RWPE1 (cell line): ENCODE data around the gene CNTNAP2.

Experiments
- CTCF ChIA-PET: fragments of 350-600 bp; sonication (Branson Sonifier 250); formaldehyde crosslinking; extraction: SDS; loops from one replicate; lab custom pipeline; 2021; lab: Yijun Ruan, JAX
- POLR2A ChIA-PET: fragments of 400-600 bp; formaldehyde crosslinking; extraction: SDS; loops from one replicate; lab custom pipeline; 2020; ENCODE audit warnings: antibody characterized with exemption; ENCODE audit not compliant: low non-redundant PET; lab: Yijun Ruan, JAX
- DNase-seq: peaks from one replicate; pipeline ENCODE4 v3.0.0; 2012; ENCODE audit warnings: low spot score
- H3K27ac ChIP-seq: fragments of 450-650 bp; 2 replicates; pipeline ENCODE4 v1.5.1; 2017
- CTCF ChIP-seq: fragments of 450-650 bp; conservative IDR thresholded peaks from 2 replicates; pipeline ENCODE4 v1.5.1; 2017; ENCODE audit warnings: low read depth, mild to moderate bottlenecking

Gene CNTNAP2

DNA sequence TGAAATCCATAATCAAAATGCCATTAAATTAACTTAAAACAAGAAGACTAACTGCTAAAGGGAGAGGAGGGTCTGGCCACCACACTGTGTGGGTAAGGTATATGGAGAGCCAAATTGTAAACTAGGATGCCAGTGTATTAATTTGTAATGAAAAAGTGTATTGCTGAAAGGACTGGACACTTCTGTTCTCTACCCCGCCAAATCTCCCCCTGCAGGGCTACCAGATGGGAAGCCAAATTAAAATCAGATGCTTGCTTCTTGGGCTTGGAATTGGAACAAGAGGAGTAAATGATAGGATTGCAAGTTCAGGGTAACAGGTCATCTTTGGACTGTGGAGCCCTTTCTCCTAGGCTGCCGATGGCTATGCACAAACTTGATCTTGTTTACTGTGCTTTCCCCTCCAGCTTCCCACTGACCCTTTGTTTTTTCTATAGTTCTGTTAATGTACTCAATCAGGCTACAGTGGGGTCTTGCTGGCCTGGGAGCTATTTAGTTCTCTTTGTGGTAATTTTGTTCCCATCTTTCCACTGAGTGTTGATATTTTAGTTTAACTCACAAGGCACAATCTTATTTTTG is 1541.9 kb downstream of the CNTNAP2 start:
- ChIA-PET CTCF (no interaction called here), POLR2A (no interaction called here)
- TF ChIP-seq CTCF: no peak
- no peak for DNase-seq
- H3K27ac ChIP-seq: no peak overlapping the region

DNA sequence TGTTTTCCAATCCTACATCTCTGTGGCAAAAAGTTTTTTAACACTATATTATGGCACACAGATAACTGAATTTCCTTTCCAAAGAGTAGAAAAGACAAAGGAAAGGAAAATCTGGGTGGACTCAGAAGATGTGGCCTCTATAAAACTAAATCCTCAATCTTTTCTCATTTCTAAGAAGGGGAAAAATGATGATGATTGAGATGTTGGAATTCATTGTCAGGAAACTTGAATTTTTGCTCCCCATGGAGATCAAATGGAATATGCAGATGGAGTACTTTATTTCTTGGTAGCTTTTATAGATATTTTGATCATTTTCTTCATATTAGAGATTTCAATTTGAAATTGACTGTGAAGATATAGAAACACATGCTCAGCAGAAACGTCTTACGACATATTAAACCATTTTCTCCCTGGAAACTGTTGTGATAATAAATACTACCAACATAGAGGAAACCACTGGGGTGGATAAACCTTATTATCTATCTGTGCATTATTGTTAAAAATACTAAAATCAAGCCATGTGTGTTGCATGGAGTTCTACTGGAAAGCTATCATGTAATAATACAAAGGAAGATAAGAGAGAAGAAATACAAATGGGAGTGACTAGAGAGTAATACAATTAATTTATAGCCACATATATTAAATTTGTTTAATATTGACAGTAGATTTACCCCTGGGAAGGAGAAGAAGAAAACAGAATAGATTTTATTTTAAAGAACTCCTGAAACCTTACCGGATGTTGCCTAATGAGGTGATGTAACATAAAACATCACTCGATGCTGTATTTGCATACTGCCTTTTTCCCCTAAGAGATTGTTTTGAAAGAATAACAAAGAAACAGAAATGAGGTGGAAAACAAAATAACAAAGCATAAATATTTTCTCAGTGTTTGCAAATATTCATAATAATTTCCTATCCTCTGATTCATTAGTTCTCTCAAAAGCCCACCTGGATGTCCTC is 1542.7 kb downstream of the CNTNAP2 start:
- H3K27ac ChIP-seq: no peak overlapping the region
- POLR2A ChIA-PET: no interaction called here
- TF ChIP-seq CTCF: no peak
- CTCF ChIA-PET: no interaction called here
- DNase-seq: no peak

- no peak for DNase-seq
- ChIA-PET POLR2A (no interaction called here), CTCF (no interaction called here)
- no peak for TF ChIP-seq CTCF
- no peak overlapping the region for H3K27ac ChIP-seq
Measured at GRCh38 chr7:147664541-147664940, 1547.9 kb downstream of the CNTNAP2 start.

DNA sequence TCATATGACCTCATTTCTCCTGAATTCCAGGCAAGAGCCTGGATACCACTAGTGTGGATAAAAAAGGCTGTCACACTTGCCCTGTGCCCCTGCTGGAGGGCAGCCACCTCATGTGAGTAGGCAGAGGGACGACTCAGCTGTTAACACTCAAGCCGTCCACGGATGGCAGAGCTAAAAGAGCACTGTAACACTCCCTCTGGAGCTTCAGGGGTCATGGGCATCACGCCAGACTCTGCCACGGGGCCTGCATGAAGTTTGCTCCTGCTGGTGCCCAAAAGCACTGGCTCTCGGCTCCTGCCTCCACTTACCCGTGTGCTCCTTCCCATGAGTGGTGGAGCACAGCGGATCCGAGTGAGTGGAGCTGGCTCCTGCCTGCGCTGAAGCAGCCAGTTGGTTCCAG is 1554.2 kb downstream of the CNTNAP2 start:
- ChIA-PET POLR2A (no interaction called here), CTCF (no interaction called here)
- no peak overlapping the region for H3K27ac ChIP-seq
- TF ChIP-seq CTCF: no peak
- no peak for DNase-seq

DNA sequence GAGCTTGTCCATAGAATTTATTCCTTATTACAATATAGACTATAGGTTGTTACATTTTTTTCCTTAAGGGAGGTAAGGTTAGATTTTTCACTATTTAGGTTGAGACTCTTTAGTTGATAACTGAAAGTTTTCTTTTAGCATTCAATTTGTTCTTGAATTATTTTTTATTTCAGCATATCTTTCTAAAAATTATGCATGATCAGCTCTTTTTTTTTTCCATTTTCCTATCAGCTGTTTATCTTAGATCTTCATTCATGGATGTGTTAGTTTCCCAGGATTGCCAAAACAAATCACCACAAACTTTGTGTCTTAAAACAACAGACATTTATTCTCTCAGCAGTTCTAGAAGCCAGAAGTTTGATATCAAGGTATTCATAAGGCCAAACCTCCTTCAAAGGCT is 1558.1 kb downstream of the CNTNAP2 start:
- ChIA-PET CTCF (no interaction called here), POLR2A (no interaction called here)
- no peak for DNase-seq
- no peak for TF ChIP-seq CTCF
- H3K27ac ChIP-seq: no peak overlapping the region

GRCh38 chr7:147678943-147679342 is 1562.3 kb downstream of the CNTNAP2 start:
- TF ChIP-seq CTCF: no peak
- H3K27ac ChIP-seq: no peak overlapping the region
- POLR2A ChIA-PET: no interaction called here
- CTCF ChIA-PET: no interaction called here
- DNase-seq: no peak
